Natural killer cell (primary cell): ENCODE measurements around the gene AKAP13. TPM values are rescaled to one million over a fixed set of nuclear protein-coding genes. Genes with fewer than 3 reads are reported as not detected.
"Not testable (repeated sequence)": the region's sequence is repeated elsewhere in the genome, so short reads cannot be mapped to it uniquely, and the experiment has no call there.

ENCODE experiments used
- ATAC-seq, 3 donors: fragments of 150-1000 bp in 2 of 3; fragments of 200-7000 bp in 1 of 3; cut with Tn5 transposase; 1 replicate in 1 of 3; 2 replicates in 2 of 3; pipeline ENCODE4 v1.10.0; 2021; ENCODE audit warnings: mild to moderate bottlenecking in 2 of 3, moderate library complexity in 2 of 3
- DNase-seq, 2 donors: peaks; one replicate each; pipeline versions ENCODE4 v3.0.0 to v3.0.0-alpha.2; 2013 to 2021; ENCODE audit warnings: mixed read lengths in 1 of 2
- H3K27ac ChIP-seq: one replicate; pipeline ENCODE4 v1.5.1; 2013; ENCODE audit warnings: mild to moderate bottlenecking, low read length
- H3K27me3 ChIP-seq: one replicate; pipeline ENCODE4 v1.6.1; 2013; ENCODE audit warnings: low read length; ENCODE audit not compliant: control insufficient read depth, insufficient read depth
- H3K36me3 ChIP-seq: one replicate; pipeline ENCODE4 v1.6.1; 2013; ENCODE audit warnings: low read length; ENCODE audit not compliant: control insufficient read depth, insufficient read depth
- H3K4me1 ChIP-seq: one replicate; pipeline ENCODE4 v1.6.1; 2013; ENCODE audit warnings: low read length; ENCODE audit not compliant: control insufficient read depth, insufficient read depth
- H3K4me3 ChIP-seq: one replicate; pipeline ENCODE4 v1.5.1; 2013; ENCODE audit warnings: low read length
- H3K9me3 ChIP-seq: one replicate; pipeline ENCODE4 v1.6.1; 2013; ENCODE audit warnings: low read length; ENCODE audit not compliant: control insufficient read depth, insufficient read depth
- H3K27ac Mint-ChIP-seq, 2 donors: one replicate each; pipeline ENCODE4 v1.8.0; 2022; ENCODE audit warnings: mild to moderate bottlenecking in 2 of 2, mixed read lengths in 2 of 2, moderate library complexity in 1 of 2
- H3K27me3 Mint-ChIP-seq, 2 donors: one replicate each; pipeline ENCODE4 v1.8.0; 2022; ENCODE audit warnings: low read depth in 2 of 2, mixed read lengths in 2 of 2
- H3K36me3 Mint-ChIP-seq: one replicate; pipeline ENCODE4 v1.8.0; 2022; ENCODE audit warnings: mixed read lengths
- H3K4me1 Mint-ChIP-seq, 2 donors: one replicate each; pipeline ENCODE4 v1.8.0; 2022; ENCODE audit warnings: mixed read lengths in 2 of 2
- H3K4me3 Mint-ChIP-seq: one replicate; pipeline ENCODE4 v1.8.0; 2022; ENCODE audit warnings: mild to moderate bottlenecking, moderate library complexity, mixed read lengths
- H3K9me3 Mint-ChIP-seq, 2 donors: one replicate each; pipeline ENCODE4 v1.8.0; 2022; ENCODE audit warnings: mixed read lengths in 2 of 2
- WGBS: methylation state at CpG from one replicate; pipeline ENCODE4 v1.1.7; 2013; ENCODE audit warnings: missing lambda C conversion rate; ENCODE audit not compliant: insufficient coverage; 5-methylcytosine and 5-hydroxymethylcytosine counted together
- intact Hi-C: fragments of 100-400 bp; cut with micrococcal nuclease; formaldehyde crosslinking; loops from one replicate; pipeline ENCODE4 v1.14.2; 2022
- total RNA-seq, 4 donors: library from RNA; stranded (reverse); fragments of 120-200 nt in 1 of 4; gene quantifications; one replicate each; pipeline versions ENCODE4 v1.2.3 to v1.2.4, GENCODE V29; 2013 to 2022
- TF ChIP-seq, protein P1 (sequence below): fragments of 200-600 bp; IDR thresholded peaks from one replicate; pipeline ENCODE4 v1.8.0; 2022; ENCODE audit warnings: antibody characterized with exemption

AKAP13 gene
- total RNA-seq, 3 donors from 2014 or later (not counting 1 experiment from before 2014, with no cell fraction given): 573 to 661 (median 647) TPM

GRCh38 chr15:85482894-85483293, 102.5 kb downstream of the AKAP13 start:
- no peak overlapping the region for H3K27ac Mint-ChIP-seq
- H3K4me3 ChIP-seq: no peak overlapping the region
- no peaks in the 10 kb centered on the region for H3K27me3 Mint-ChIP-seq
- 58% methylated on average over 6 of the region's 6 CpGs for WGBS
- H3K36me3 Mint-ChIP-seq: no peaks in the 10 kb centered on the region
- intact Hi-C loops: no loop called here
- no peaks in the 10 kb centered on the region for H3K9me3 ChIP-seq
- H3K4me1 Mint-ChIP-seq: peaks cover 8 to 14% of the 10 kb centered on the region in 2 donors
- TF ChIP-seq, protein P1, sequence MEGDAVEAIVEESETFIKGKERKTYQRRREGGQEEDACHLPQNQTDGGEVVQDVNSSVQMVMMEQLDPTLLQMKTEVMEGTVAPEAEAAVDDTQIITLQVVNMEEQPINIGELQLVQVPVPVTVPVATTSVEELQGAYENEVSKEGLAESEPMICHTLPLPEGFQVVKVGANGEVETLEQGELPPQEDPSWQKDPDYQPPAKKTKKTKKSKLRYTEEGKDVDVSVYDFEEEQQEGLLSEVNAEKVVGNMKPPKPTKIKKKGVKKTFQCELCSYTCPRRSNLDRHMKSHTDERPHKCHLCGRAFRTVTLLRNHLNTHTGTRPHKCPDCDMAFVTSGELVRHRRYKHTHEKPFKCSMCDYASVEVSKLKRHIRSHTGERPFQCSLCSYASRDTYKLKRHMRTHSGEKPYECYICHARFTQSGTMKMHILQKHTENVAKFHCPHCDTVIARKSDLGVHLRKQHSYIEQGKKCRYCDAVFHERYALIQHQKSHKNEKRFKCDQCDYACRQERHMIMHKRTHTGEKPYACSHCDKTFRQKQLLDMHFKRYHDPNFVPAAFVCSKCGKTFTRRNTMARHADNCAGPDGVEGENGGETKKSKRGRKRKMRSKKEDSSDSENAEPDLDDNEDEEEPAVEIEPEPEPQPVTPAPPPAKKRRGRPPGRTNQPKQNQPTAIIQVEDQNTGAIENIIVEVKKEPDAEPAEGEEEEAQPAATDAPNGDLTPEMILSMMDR: no peak
- H3K4me1 ChIP-seq: no peaks in the 10 kb centered on the region
- no peak overlapping the region for H3K27ac ChIP-seq
- no peak overlapping the region for H3K4me3 Mint-ChIP-seq
- H3K36me3 ChIP-seq: no peaks in the 10 kb centered on the region
- DNase-seq (no peak), ATAC-seq (no peak)
- H3K27me3 ChIP-seq: no peaks in the 10 kb centered on the region
- no peaks in the 10 kb centered on the region for H3K9me3 Mint-ChIP-seq

- 57% methylated on average over 1 of the region's 1 CpG for WGBS
- H3K9me3 ChIP-seq, H3K27me3 Mint-ChIP-seq, H3K36me3 Mint-ChIP-seq, intact Hi-C loops, H3K4me3 ChIP-seq, H3K27me3 ChIP-seq, H3K4me3 Mint-ChIP-seq, H3K36me3 ChIP-seq, DNase-seq, H3K27ac ChIP-seq, H3K9me3 Mint-ChIP-seq, ATAC-seq, H3K4me1 ChIP-seq: not testable (repeated sequence)
- Mint-ChIP-seq H3K4me1 (peaks cover 8 to 17% of the 10 kb centered on the region in 2 donors), H3K27ac (peak overlapping the region in 1 of 2 donors; percentile 33)
These were observed 103.6 kb downstream of the AKAP13 start for GRCh38 chr15:85483955-85484354.

- not testable (repeated sequence) for H3K27me3 Mint-ChIP-seq, H3K4me3 ChIP-seq, DNase-seq, H3K27me3 ChIP-seq, H3K4me3 Mint-ChIP-seq, H3K36me3 Mint-ChIP-seq, H3K36me3 ChIP-seq, H3K4me1 ChIP-seq, ATAC-seq, H3K27ac Mint-ChIP-seq, H3K27ac ChIP-seq, H3K9me3 Mint-ChIP-seq, H3K9me3 ChIP-seq
- peaks cover 15 to 24% of the 10 kb centered on the region in 2 donors for H3K4me1 Mint-ChIP-seq
- intact Hi-C loops: loop anchor here (5.0 kb wide), 1 partner anchor 222 kb away; no protein-coding TSS in a partner anchor
These were observed 104.5 kb downstream of the AKAP13 start for GRCh38 chr15:85484923-85485322.

GRCh38 chr15:85485956-85486567, 105.7 kb downstream of the AKAP13 start:
- Mint-ChIP-seq H3K4me3 (no peak overlapping the region), H3K9me3 (no peaks in the 10 kb centered on the region), H3K27me3 (no peaks in the 10 kb centered on the region), H3K4me1 (peaks cover 27 to 32% of the 10 kb centered on the region in 2 donors), H3K27ac (no peak overlapping the region), H3K36me3 (no peaks in the 10 kb centered on the region)
- H3K36me3 ChIP-seq: no peaks in the 10 kb centered on the region
- ATAC-seq (peak; percentile 96 to 99 (median 98)), DNase-seq (peak in 1 of 2 donors; percentile 87)
- no peaks in the 10 kb centered on the region for H3K4me1 ChIP-seq
- no peaks in the 10 kb centered on the region for H3K27me3 ChIP-seq
- TF ChIP-seq, protein P1: peak; percentile 73
- H3K27ac ChIP-seq: no peak overlapping the region
- H3K4me3 ChIP-seq: no peak overlapping the region
- no peaks in the 10 kb centered on the region for H3K9me3 ChIP-seq
- intact Hi-C loops: loop anchor here (1.0 to 5.0 kb wide), 2 partner anchors 221 to 354 kb away; no protein-coding TSS in a partner anchor

DNA sequence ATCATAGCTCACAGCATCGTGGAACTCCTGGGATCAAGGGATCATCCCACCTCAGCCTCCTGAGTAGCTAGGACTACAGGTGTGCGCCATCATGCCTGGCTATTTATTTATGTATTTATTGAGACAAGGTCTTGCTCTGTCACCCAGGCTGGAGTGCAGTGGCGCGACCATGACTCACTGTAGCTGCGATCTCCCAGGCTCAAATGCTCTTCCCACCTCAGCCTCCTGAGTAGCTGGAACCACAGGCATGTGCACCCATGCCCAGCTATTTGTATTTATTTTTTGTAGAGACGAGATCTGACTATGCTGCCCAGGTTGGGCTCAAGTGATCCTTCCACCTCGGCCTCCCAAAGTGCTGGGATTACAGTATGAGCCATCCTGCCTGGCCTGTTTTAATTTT, 107.4 kb downstream of the AKAP13 start:
- intact Hi-C loops: loop anchor here (5.0 kb wide), 1 partner anchor 220 kb away; no protein-coding TSS in a partner anchor
- H3K27ac Mint-ChIP-seq: not testable (repeated sequence)
- H3K4me1 Mint-ChIP-seq: peaks cover 21 to 22% of the 10 kb centered on the region in 2 donors

More for the DNA sequence above, 107.4 kb downstream of the AKAP13 start:
- not testable (repeated sequence) for H3K4me1 ChIP-seq, H3K9me3 ChIP-seq, H3K4me3 Mint-ChIP-seq, H3K4me3 ChIP-seq, H3K27ac ChIP-seq, H3K36me3 ChIP-seq, H3K27me3 ChIP-seq, DNase-seq, H3K36me3 Mint-ChIP-seq, ATAC-seq, H3K27me3 Mint-ChIP-seq, H3K9me3 Mint-ChIP-seq
- WGBS: 97% methylated on average over 6 of the region's 7 CpGs
